GM19468 (cell line): ENCODE results near the gene FOXP1.
A peak's percentile ranks its signal among the peaks of the same experiment; 100 is the strongest.

Experiments
- ATAC-seq: cut with Tn5 transposase; IDR thresholded peaks from one replicate; pipeline ENCODE4 v1.9.1; 2021; ENCODE audit warnings: mild to moderate bottlenecking, moderate library complexity, moderate number of reproducible peaks; ENCODE audit not compliant: unreplicated experiment; ENCODE audit errors: extremely low read depth

The FOXP1 gene

DNA sequence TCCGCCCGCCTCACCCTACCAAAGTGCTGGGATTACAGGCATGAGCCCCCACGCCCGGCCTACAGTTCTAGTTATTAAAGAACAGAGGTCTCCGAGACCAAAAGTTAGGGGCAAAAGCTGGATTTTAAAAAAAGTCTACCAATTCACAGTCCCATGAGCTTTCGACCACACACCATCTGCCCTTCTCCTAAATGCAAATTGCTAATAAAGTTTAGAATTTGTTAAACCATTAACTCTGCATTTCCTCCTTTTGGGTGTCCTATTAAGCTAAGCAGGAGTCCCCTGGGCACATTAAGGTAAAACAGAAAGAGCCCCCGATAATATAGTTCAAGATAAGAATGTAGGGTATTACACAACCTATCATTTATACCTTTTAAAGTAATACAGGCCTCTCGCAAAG lies 322.7 kb downstream of the FOXP1 start:
- peak; percentile 26 for ATAC-seq

DNA sequence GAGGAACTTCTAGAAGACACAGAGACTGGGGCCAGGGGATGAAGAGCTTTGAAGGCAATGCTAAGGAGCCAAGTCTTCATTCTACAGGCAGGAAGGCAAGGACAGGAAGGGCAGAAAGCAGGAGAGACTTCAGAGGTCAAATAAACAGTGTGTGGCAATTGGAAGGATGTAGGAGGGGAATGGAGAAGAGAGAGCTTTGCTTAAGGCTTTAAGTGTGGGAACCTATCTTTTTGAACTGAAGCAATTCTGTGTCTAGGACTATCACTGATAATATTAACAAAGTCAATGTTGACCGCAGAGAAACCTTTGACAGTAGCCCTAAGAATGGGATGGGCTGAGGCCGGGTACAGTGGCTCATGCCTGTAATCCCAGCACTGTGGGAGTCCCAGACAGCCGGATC lies 325.0 kb downstream of the FOXP1 start:
- no peak for ATAC-seq

DNA sequence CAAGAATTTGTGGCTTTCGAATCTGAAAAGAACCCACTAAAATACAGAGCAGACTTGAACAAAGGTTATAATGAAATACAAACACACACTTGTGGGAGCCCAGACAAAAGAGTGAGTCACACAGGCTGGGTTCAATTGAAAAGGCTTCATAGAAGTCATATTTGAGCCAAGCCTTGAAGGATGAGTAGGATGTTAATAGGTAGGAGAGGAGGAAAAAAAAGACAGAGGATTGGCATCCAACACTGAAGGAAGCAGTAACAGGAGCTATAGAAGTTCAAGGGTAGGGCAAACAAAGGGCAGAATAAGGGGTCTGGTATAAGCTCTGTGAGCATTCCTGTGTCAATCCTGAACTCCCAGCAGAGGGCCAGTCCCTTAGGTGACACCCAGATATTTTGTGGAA lies 325.4 kb downstream of the FOXP1 start:
- ATAC-seq: no peak

DNA sequence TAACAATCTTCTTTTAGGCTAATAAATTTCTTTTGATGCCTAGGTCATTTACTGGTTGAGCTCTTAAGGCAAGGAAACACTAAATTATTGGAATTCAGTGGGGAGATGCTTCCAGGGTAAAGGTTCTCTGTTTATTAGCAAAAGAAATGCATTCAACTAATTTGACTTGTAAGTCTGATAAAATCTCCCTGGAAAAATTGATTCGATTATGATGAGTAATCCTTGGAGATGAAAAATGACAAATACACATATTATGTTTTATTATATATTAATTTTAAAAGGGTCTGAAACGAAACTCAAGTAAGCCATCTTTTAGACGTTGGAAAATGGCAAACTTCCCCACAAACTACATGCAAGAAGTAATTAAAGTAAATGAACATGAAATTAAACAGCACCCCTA lies 328.0 kb downstream of the FOXP1 start:
- no peak for ATAC-seq

DNA sequence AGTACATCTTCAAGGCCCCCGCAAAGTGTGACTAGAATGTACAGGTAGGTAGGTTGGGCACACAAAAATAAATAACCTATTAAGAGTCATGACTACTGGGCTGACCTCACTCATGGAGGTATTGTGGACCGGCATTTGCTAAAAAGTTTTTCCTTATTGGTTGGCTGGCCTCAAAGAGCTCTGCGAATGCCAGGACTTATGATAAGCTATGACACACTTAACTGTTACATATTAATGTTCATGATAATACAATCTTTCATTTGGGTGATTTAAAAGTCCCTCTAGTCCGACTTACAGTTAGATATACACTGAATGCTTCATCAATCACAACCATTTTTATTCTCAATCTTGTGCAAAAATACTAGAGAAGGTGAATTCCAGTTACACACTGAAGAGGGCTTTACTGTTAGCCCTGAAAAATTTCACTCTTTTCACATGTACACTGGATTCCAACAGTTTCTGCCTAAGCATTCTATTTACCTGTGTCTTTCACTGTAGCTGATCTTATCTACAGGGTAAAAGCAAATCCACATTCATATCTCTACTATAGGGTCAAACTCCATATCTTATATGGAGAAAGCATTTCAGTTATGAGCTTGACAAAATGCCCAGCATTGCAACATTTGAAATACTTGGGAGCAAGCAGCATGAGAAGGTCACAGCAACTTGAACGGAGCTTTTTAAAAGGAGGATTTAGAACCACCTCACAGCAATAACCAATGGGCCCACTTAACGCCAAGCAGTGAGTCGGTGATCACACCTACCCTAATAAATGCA lies 329.1 kb downstream of the FOXP1 start:
- no peak for ATAC-seq

DNA sequence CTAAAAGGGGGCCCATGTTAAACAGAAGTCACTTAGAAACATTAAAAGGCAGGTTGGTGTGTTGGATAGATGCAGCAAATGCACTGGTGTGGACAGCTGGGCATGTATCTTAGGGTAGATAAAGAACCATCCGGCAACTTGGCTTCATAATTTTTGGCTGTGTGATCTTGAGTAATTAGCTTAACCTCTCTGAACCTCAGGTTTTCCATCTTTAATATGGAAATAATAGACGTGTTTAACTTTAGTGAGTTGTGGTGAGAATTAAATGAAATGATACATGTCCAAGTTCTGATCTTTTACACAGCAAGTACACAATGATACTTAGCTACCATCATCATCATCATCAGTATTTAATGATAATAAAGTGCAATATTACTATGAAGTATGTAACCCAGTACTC lies 330.4 kb downstream of the FOXP1 start:
- no peak for ATAC-seq

DNA sequence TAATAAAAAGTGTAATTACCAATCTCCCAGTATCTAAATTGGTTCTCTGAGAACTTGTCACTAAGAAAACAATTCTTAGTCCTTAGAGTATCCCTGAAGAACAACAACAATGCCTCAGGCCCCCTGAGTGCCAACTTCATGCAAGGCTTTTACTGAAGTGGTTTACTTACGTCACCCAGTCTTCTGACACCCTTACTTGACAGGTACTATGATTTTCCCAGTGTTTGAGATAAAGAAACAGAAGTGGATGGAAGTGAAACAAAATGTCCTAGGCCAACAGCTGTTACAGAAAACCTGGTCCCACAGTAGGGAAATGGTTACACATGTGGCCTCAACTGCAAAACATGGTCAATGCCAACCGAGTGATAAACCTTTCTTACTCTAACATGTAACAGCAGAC lies 331.1 kb downstream of the FOXP1 start:
- no peak for ATAC-seq

DNA sequence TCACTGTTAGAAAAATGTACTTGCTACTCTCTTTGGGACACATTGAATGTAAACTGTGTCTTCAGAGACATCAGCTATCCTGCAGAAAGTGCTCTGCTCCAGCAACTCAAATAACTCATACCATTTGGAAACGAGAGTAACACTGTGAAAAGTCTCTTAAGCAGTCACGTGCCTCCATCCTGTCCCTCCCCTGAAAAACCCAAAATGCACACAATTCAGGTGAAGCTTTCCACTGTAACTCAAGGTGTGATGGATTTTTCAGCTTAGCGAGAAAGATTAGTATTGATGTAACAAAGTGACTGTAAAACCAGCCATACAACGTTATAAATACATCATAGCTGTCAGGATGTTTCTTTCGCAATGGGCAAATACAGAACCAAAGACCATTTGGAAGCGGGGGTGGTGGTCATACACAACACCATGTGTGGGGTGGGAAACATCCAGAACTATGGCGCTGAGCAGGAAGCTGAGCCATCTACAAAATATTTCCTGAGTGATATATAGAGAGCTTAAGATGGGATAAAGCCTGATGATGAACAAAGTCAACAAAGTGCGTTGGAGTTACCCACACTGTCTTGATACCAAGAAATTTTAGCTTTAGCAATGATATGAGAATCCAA lies 332.3 kb downstream of the FOXP1 start:
- no peak for ATAC-seq

DNA sequence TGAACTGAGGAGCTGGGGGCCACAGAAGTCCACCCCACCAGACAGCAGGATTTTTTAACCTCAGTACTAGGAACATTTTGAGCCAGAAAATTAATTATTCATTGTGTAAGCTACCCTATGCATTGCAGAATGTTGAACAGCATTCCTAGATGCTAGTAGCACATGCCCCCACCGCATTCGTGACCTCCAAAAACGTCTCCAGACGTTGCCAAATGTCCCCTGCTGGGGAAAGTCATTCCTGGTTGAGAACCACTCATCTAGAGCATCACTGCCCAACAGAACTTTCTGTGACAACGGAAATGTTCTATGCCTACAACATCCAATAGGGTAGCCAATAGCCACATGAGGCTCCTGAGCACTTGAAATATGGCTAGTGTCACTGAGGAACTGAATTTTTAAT lies 333.5 kb downstream of the FOXP1 start:
- no peak for ATAC-seq

DNA sequence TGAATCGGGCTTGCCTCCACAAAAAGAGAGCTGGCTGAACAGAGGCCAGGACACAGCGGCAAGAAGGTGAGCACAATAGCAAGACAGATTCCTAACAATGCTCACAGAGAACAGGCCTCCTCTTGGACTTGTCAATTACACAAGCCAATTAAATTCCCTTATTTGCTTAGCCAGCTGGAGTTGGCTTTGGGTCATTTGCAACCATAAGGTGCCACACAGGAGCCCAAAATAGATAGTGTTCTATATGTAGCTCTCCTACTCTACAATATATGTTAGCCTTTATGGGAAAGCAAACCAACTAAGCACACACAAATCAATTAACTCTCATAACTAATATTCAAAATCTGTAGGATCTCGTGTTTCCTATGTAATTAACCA lies 335.6 kb downstream of the FOXP1 start:
- no peak for ATAC-seq

DNA sequence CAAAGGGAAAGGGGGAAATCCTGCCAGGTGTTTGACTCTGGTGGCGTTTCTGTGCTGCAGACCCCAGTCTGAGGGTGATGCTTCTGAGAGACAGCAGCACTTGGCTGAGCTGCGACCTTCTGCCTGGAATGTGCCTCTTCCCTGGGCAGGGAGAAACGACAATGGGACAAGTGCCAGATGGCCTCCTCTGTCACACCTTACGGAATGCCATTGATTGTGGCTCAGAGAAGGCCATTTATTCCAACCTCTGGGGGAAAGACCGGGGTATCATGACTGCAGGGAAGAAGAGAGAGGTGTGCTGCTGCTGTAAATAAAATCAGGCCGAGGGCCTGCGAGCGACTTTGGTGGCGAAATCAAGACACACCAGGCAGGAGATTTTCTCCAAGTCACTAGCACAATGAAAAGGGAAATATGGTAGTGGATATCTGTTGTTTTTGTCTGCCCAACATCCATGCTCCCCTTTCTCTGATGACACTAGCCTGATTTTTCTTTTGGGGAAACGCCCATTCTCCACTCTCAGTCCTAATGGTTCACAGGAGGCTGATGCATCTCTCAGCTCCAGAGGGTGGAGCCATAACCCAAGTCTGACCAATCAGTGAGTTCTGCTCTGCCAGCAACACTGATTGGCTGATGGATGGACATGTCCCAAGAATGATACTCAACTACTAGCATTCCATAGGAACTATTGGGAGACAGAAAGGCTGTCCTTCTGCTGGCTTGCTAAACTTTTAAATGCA lies 336.1 kb downstream of the FOXP1 start:
- ATAC-seq: no peak

DNA sequence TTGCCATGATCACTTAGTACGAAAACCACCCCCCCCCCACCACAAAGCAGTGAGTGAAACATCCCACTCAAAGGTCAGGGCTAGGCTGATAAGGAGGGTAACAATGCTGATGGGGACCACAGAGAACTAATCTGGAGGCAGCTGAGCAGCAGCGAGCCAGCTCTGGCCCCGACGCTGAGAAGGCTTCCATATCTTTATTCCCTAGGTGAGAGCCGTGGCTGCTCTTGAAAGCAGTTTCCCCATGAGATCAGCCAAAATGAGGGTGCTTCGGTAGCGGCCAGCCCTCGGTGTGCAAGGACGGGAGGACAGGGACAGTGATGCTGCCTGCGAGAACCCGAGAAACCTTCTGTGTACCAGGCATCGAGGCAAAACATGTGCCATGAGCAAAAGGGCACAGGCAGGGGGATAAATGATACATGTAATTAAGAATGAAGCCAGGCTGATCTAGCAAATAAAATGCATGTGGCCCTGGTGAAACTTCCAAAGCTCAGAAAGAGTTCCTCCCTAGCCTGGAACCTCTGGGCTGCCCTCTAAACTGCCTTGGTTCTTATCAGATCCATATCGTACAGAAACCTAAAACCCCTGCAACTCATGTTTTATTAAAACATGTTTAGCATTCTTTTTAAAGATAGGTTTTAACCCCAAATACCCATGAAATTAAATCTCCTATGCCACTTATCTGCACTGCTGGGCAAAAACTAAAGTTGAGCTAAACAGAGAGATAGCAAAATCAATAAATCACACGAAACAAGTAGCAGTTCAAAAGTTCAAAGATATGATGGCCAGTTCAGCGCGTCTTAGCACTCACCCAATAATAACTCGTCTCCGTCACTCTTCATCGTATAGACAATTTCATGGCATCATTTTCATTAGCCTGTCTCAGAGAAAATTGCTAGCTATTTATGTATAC lies 337.3 kb downstream of the FOXP1 start:
- no peak for ATAC-seq

DNA sequence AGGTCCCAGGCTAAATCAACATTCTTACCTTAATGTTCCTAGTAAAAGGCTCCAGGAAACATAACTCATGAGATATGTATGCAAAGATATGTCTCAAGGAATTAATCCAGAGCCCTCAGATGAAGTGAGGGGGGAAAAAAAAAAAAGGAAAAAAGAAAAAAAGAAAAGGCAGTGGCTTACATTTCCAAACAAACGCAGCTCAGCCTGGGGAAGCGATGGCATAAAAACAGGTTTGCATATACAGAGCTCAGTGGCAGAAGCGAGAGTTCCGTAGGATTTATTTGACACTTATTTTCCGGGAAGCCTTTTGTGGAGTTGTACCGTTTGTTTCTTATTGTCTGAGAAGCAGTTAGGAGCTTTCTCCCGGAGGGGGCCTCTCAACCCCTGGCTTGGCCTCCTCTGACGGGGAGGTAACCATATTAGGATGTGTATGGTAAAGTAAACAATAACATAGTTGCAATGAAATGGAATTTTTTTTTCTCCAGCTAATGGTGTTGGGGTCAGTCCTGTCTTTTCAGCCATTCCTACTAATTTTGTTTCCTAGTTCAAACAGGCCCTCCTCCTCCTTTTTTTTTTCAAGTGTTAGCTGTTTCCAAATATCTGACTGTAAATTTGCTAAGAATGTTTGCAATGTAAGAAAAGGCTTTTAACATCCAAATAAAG lies 338.6 kb downstream of the FOXP1 start:
- no peak for ATAC-seq

DNA sequence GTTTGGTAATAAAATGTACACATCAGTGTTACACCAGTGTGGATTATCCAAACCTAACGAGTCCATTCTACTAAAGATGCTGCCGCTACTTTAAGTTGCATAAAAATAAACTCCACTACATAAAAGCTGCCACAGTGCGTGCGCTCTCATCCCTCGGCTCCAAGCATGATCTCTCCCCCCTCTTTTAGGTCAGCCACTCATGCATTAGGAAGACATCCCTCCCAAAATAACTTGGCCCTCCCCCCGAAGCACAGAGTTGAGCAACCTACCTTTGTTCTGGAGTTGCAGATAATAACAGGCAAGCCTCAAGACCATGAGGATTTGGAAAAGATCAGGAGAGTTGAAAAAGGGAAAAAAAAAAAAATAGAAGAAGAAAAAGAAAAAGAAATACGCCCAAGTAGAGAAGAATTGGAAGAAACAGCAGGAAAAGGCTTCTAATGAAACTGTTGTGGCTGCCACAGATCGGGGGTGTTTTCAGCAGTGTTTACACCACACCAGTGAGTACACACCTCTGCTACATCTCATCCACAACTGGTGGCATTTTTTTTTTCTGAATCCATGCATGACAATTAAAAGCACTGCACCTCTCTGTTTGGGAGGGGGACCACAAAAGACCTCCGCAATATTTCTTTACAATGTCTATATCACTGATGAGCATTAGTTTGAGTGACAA lies 339.2 kb downstream of the FOXP1 start:
- ATAC-seq: no peak

DNA sequence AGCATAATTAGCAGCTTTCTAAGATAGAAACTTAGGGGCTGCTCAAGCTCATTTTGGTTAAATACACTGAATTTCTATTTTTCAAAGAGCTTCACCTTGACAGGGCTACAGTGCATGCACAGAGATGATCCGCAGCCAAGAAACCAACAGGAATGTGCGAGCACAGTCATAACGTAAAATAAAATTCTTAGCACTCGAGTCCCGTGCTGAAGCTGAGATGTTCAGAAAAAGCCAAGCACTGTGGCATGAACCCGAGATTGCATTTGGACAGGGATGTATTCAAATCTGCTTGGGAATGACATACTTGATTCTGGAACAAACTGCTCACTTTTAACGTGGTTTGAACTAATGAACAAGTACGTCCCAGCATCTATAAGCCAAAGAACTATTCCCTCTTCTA lies 340.3 kb downstream of the FOXP1 start:
- ATAC-seq: no peak

DNA sequence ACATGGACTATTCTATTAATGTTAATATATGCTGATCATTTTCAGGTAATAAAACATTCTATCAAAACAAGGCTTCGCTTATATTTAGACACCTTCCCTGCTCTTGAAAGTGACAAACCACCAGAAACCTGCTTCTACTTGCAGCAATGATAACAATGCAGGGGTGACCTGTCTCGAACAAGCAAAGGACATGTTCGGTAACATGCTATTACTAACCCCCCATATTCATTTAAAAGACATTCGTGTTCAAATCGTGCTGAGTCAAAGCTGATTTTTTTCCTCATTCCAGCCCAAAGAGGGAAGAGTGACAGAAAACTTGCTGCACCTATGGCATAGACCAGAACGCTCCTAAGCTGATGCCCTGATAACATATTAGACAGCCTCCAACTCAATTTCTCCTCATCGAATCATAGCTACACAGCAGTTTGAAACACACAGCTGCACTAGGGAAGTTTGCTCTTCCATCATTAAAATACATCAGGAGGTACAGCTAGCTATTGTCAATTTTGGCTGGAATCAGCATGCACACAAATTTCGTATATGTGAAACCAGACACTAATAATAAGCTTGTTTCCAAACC lies 341.5 kb downstream of the FOXP1 start:
- ATAC-seq: no peak

DNA sequence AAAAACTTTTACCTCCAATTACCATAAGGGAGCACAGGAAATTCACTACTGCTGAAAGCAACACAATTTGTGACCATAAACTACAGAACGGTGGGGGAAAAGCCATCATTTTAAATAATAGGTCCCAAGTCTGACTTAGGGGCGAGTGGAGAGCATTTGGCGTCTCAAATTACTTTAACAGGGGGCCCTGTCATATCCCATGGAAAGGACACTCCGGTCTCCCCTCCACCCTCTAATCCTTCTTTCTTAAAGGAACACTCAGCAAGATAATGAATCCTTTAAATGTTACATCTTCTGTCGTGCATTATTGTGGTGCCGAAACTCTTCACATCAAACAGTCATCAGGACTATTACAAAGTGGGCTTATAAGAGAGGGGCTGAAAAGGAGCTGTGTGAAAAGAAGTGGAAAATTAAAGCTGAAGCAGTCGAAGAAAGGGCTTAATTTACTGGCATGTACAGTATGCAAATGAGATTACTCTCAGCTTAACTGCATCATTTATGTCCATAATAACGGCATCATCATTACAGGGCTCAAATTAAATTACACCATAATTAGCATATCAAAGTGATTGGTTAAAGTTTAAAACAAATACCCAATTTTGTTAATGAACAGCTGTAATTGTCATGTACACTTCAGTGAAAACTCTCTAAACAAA lies 342.2 kb downstream of the FOXP1 start:
- no peak for ATAC-seq

DNA sequence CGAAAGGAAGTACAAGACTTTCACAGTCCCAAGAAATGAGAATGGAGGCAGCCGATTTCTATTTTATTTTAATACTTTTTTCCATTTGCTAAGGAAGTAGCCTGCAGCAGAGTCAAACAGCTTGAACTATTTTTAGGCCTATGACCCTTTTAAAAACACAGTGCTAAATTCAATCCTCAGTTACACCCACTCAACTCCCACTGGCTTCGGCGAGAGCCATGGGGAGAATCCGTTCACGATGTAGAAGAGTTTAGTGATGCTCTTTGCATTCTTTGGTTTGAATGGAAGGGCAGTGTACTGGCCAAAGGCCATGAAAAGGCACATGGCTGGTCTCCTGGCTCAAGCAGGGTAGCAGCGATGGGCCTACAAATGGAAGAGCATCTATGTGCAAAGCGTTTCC lies 343.5 kb downstream of the FOXP1 start:
- ATAC-seq: no peak

DNA sequence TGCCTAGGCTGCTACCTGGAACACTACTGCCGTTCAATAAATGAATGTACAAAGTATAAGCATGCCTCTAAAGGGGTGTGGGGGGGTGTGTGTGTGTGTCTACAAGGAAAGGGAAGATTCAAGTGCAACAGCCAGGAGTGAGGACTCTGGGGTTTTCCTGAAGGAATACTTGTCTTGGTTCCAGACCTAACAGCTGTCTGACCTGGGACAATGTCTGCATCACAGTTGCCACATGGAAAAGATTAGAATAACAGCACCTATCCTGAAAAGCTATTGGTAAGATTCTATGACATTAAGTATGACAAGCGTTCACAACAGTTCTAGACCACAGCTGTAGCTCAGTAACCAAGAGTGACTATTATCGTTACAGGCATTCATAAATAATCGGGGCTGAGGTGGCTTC lies 345.2 kb downstream of the FOXP1 start:
- no peak for ATAC-seq
